GM18858 (cell line): Measurements from ENCODE around the gene LRRC32.

Source experiments
- ATAC-seq: cut with Tn5 transposase; IDR thresholded peaks from one replicate; pipeline ENCODE4 v1.9.1; 2021; ENCODE audit not compliant: unreplicated experiment

The LRRC32 gene

GRCh38 chr11:76670485-76671236 lies at the start of gene LRRC32:
Gene LRRC32 (minus strand): TSS chr11:76670747. CDS start chr11:76665954, 4,793 bp downstream.
- no peak for ATAC-seq

GRCh38 chr11:76719686-76720085 lies 49.1 kb upstream of the LRRC32 start:
- no peak for ATAC-seq

- no peak for ATAC-seq
Observed at GRCh38 chr11:76719281-76719680, 48.7 kb upstream of the LRRC32 start.

GRCh38 chr11:76717816-76718215 lies 47.3 kb upstream of the LRRC32 start:
- no peak for ATAC-seq

- no peak for ATAC-seq
Observed at GRCh38 chr11:76717369-76717768, 46.8 kb upstream of the LRRC32 start.

GRCh38 chr11:76716268-76716667 lies 45.7 kb upstream of the LRRC32 start:
- ATAC-seq: no peak

GRCh38 chr11:76714493-76714892 lies 43.9 kb upstream of the LRRC32 start:
- ATAC-seq: no peak

GRCh38 chr11:76713499-76713898 lies 43.0 kb upstream of the LRRC32 start:
- no peak for ATAC-seq

GRCh38 chr11:76712125-76712524 lies 41.6 kb upstream of the LRRC32 start:
- no peak for ATAC-seq

GRCh38 chr11:76709756-76710155 lies 39.2 kb upstream of the LRRC32 start:
- no peak for ATAC-seq

- ATAC-seq: no peak
Observed at GRCh38 chr11:76708972-76709660, 38.6 kb upstream of the LRRC32 start.

- no peak for ATAC-seq
Observed at GRCh38 chr11:76707293-76707825, 36.8 kb upstream of the LRRC32 start.

- ATAC-seq: no peak
Observed at GRCh38 chr11:76706667-76707066, 36.1 kb upstream of the LRRC32 start.

GRCh38 chr11:76705826-76706225 lies 35.3 kb upstream of the LRRC32 start:
- ATAC-seq: no peak

- ATAC-seq: no peak
Observed at GRCh38 chr11:76704171-76704948, 33.8 kb upstream of the LRRC32 start.

- ATAC-seq: no peak
Observed at GRCh38 chr11:76703707-76704106, 33.2 kb upstream of the LRRC32 start.

- no peak for ATAC-seq
Observed at GRCh38 chr11:76702336-76703128, 32.0 kb upstream of the LRRC32 start.

- ATAC-seq: no peak
Observed at GRCh38 chr11:76701294-76702040, 30.9 kb upstream of the LRRC32 start.

- ATAC-seq: no peak
Observed at GRCh38 chr11:76700177-76701100, 29.9 kb upstream of the LRRC32 start.
